ENCODE measurements around the gene VPS11. TPM values are rescaled to one million over a fixed set of nuclear protein-coding genes. Genes with fewer than 3 reads are reported as not detected.

The VPS11 gene
- total RNA-seq, 1 donor from 2014 or later, result 45.6 TPM

GRCh38 chr11:119027561-119028345 is 39.9 kb upstream of the VPS11 start:
- ATAC-seq (no peak), DNase-seq (no peak)
- intact Hi-C loops (cut with DNase I), result no loop called here
- no peak for TF ChIP-seq CTCF (IDR thresholded peaks at IDR 0.05)
- H3K9me3 ChIP-seq, result no peaks in the 10 kb centered on the region
- peaks cover 37% of the 10 kb centered on the region for H3K4me1 ChIP-seq
- H3K27ac ChIP-seq, result no peak overlapping the region
- H3K4me3 ChIP-seq, result no peak overlapping the region
- peaks cover 44% of the 10 kb centered on the region for H3K36me3 ChIP-seq
- no peaks in the 10 kb centered on the region for H3K27me3 ChIP-seq (ENCODE audit: low read depth)

GRCh38 chr11:119028346-119029068 is 39.1 kb upstream of the VPS11 start:
- no peaks in the 10 kb centered on the region for H3K27me3 ChIP-seq (ENCODE audit: low read depth)
- peak overlapping the region; percentile 25 for H3K27ac ChIP-seq
- no peak for ATAC-seq
- H3K4me3 ChIP-seq, result no peak overlapping the region
- H3K4me1 ChIP-seq, result peaks cover 37% of the 10 kb centered on the region
- H3K36me3 ChIP-seq, result peaks cover 36% of the 10 kb centered on the region
- intact Hi-C loops (cut with DNase I), result no loop called here
- TF ChIP-seq CTCF (IDR thresholded peaks at IDR 0.05), result no peak
- no peak for DNase-seq
- H3K9me3 ChIP-seq, result no peaks in the 10 kb centered on the region

- H3K4me1 ChIP-seq, result peaks cover 36% of the 10 kb centered on the region
- DNase-seq, result no peak
These were observed 38.6 kb upstream of the VPS11 start for GRCh38 chr11:119029069-119029339.

GRCh38 chr11:119029340-119030028 is 38.1 kb upstream of the VPS11 start:
- intact Hi-C loops (cut with DNase I), result no loop called here
- no peaks in the 10 kb centered on the region for H3K9me3 ChIP-seq
- peaks cover 31% of the 10 kb centered on the region for H3K4me1 ChIP-seq
- peaks cover 26% of the 10 kb centered on the region for H3K36me3 ChIP-seq
- peak overlapping the region; percentile 97 for H3K4me3 ChIP-seq
- peak overlapping the region; percentile 86 for H3K27ac ChIP-seq
- H3K27me3 ChIP-seq (ENCODE audit: low read depth), result no peaks in the 10 kb centered on the region
- ATAC-seq (no peak), DNase-seq (no peak)
- no peak for TF ChIP-seq CTCF (IDR thresholded peaks at IDR 0.05)

More at GRCh38 chr11:119029069-119029339, 38.6 kb upstream of the VPS11 start:
- Histone ChIP-seq H3K36me3 (peaks cover 31% of the 10 kb centered on the region), H3K4me3 (peak overlapping the region; percentile 97), H3K9me3 (no peaks in the 10 kb centered on the region), H3K27ac (peak overlapping the region; percentile 25), H3K27me3 (ENCODE audit: low read depth) (no peaks in the 10 kb centered on the region)
- no peak for ATAC-seq
- no peak for TF ChIP-seq CTCF (IDR thresholded peaks at IDR 0.05)
- intact Hi-C loops (cut with DNase I), result no loop called here

DNA sequence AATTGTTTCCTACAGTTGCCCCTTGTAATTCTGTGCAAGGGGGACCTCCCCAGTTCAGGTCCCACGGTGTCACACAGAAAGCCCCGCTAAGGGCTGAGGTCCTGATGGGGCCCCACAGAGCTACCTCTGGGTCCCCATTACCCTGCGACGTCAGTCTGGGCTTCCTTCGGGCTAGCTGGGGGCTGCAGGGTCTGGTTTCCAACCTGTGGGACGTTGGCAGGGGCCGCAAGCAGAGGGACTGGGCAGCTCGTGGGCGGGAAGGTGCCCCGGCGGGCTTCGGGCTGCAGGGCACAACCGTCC is 37.6 kb upstream of the VPS11 start:
- Histone ChIP-seq H3K27me3 (ENCODE audit: low read depth) (no peaks in the 10 kb centered on the region), H3K4me1 (peaks cover 26% of the 10 kb centered on the region), H3K27ac (peak overlapping the region; percentile 86), H3K9me3 (no peaks in the 10 kb centered on the region), H3K4me3 (peak overlapping the region; percentile 97), H3K36me3 (peaks cover 21% of the 10 kb centered on the region)
- no peak for ATAC-seq
- TF ChIP-seq CTCF (IDR thresholded peaks at IDR 0.05), result no peak
- DNase-seq, result no peak
- intact Hi-C loops (cut with DNase I), result no loop called here

All from lower lobe of right lung (tissue), 2 donors.